HepG2 (cell line): ENCODE measurements around the gene SPRED2. TPM values are rescaled to one million over a fixed set of nuclear protein-coding genes. Genes with fewer than 3 reads are reported as not detected.

ENCODE experiments used
- ARID4A ChIP-seq: sonication (generic); formaldehyde crosslinking; IDR thresholded peaks from 2 replicates; pipeline ENCODE4 v1.5.0; 2020; ENCODE audit warnings: mild to moderate bottlenecking, missing genetic modification reagents, borderline replicate concordance
- CEBPG ChIP-seq: IDR thresholded peaks from 2 replicates; pipeline ENCODE4 v1.6.1; 2016
- ETV5 ChIP-seq: IDR thresholded peaks from 2 replicates; pipeline ENCODE4 v1.6.1; 2018; ENCODE audit warnings: missing biosample characterization, missing genetic modification reagents, inconsistent platforms, borderline replicate concordance
- KDM6A ChIP-seq: IDR thresholded peaks from 2 replicates; pipeline ENCODE4 v1.6.1; 2016; ENCODE audit warnings: low read depth
- MAZ ChIP-seq, 2 experiments: sonication (generic) in 1 of 2; formaldehyde crosslinking in 1 of 2; IDR thresholded peaks; 2 replicates each; pipeline versions ENCODE4 v1.5.0 to v1.6.1; 2012 to 2020; ENCODE audit warnings: low read depth in 2 of 2, mild to moderate bottlenecking in 2 of 2, borderline replicate concordance in 1 of 2, improper control_type of control experiment in 1 of 2, low read length in 1 of 2, missing genetic modification reagents in 1 of 2, moderate library complexity in 1 of 2
- NFIB ChIP-seq: sonication (generic); formaldehyde crosslinking; IDR thresholded peaks from 2 replicates; pipeline ENCODE4 v1.9.0; 2021; ENCODE audit warnings: missing genetic modification reagents, mild to moderate bottlenecking, borderline replicate concordance
- POGZ ChIP-seq: sonication (generic); formaldehyde crosslinking; IDR thresholded peaks from 2 replicates; pipeline ENCODE4 v1.4.0; 2020; ENCODE audit warnings: mild to moderate bottlenecking, missing genetic modification reagents
- RBFOX2 ChIP-seq: fragments of 200-400 bp; formaldehyde crosslinking; IDR thresholded peaks from 2 replicates; pipeline ENCODE4 v1.6.1; 2017; ENCODE audit warnings: low read depth, mild to moderate bottlenecking, low read length
- SMAD1 ChIP-seq: sonication (generic); formaldehyde crosslinking; IDR thresholded peaks from 2 replicates; pipeline ENCODE4 v1.4.0; 2020; ENCODE audit warnings: missing genetic modification reagents, low read depth, mild to moderate bottlenecking, borderline replicate concordance
- SNAPC4 ChIP-seq: sonication (generic); formaldehyde crosslinking; IDR thresholded peaks from 2 replicates; pipeline ENCODE4 v1.4.0; 2020; ENCODE audit warnings: mild to moderate bottlenecking, missing genetic modification reagents
- SYNCRIP ChIP-seq: fragments of 200-400 bp; formaldehyde crosslinking; IDR thresholded peaks from 2 replicates; pipeline ENCODE4 v1.6.1; 2018; ENCODE audit warnings: mild to moderate bottlenecking, low read depth, low read length; ENCODE audit not compliant: insufficient read depth
- ZBTB7B ChIP-seq: sonication (generic); formaldehyde crosslinking; IDR thresholded peaks from 2 replicates; pipeline ENCODE4 v1.4.0; 2020; ENCODE audit warnings: missing genetic modification reagents
- ZNF331 ChIP-seq: sonication (generic); formaldehyde crosslinking; IDR thresholded peaks from 2 replicates; pipeline ENCODE4 v1.4.0; 2020; ENCODE audit warnings: missing genetic modification reagents
- ZNF337 ChIP-seq: sonication (generic); formaldehyde crosslinking; IDR thresholded peaks from 2 replicates; pipeline ENCODE4 v1.5.1; 2020; ENCODE audit warnings: missing genetic modification reagents, low read depth, mild to moderate bottlenecking, borderline replicate concordance
- ZNF572 ChIP-seq: sonication (generic); formaldehyde crosslinking; IDR thresholded peaks from 2 replicates; pipeline ENCODE4 v1.5.1; 2020; ENCODE audit warnings: mild to moderate bottlenecking, missing genetic modification reagents
- ZNF605 ChIP-seq: sonication (generic); formaldehyde crosslinking; IDR thresholded peaks from 2 replicates; pipeline ENCODE4 v1.8.0; 2022; ENCODE audit warnings: mild to moderate bottlenecking, missing genetic modification reagents
- ZNF737 ChIP-seq: sonication (generic); formaldehyde crosslinking; IDR thresholded peaks from 2 replicates; pipeline ENCODE4 v1.5.0; 2020; ENCODE audit warnings: missing genetic modification reagents, mild to moderate bottlenecking, borderline replicate concordance
- polyA plus RNA-seq, 8 experiments: library from polyadenylated mRNA; depleted of rRNA in 3 of 8; stranded (reverse) in 7 of 8; unstranded in 1 of 8; fragments of >200 nt; fragmentation: Illumina TruSeq in 4 of 8; extraction: Trizol in 4 of 8; gene quantifications; 2 replicates each; pipeline versions ENCODE4 v1.2.1 to v1.2.3, GENCODE V29; 2011 to 2016; ENCODE audit warnings: low read depth in 4 of 8, missing spikeins in 1 of 8, mixed read lengths in 1 of 8; ENCODE audit not compliant: insufficient read depth in 1 of 8
- total RNA-seq, 5 experiments: library from RNA; depleted of rRNA; stranded (reverse); fragments of >200 nt; fragmentation: Illumina TruSeq; extraction: Trizol; gene quantifications; 2 replicates each; pipeline ENCODE4 v1.2.3, GENCODE V29; 2016; ENCODE audit warnings: low read depth in 1 of 5
- TF ChIP-seq, protein P1 (sequence below): sonication (generic); formaldehyde crosslinking; IDR thresholded peaks from 2 replicates; pipeline ENCODE4 v1.4.0; 2020; ENCODE audit warnings: missing genetic modification reagents
- TF ChIP-seq, protein P2 (sequence below): sonication (generic); formaldehyde crosslinking; IDR thresholded peaks from 2 replicates; pipeline ENCODE4 v1.4.0; 2020; ENCODE audit warnings: missing genetic modification reagents, low read depth, mild to moderate bottlenecking, borderline replicate concordance

The SPRED2 gene
- total and polyA plus RNA-seq, 2 of the 13 experiments (the other 11 are each of a cell fraction or from before 2014, with no cell fraction given), result 13.0 to 37.0 TPM

- TF ChIP-seq ZNF331, result 0 out of 2 replicates have a peak, but pooled peaks have one; percentile 24
- TF ChIP-seq SNAPC4 (CRISPR knock-in tag), result no peak
- TF ChIP-seq ARID4A (CRISPR knock-in tag), result no peak
- no peak for TF ChIP-seq ZNF605 (CRISPR knock-in tag)
- no peak for TF ChIP-seq ZBTB7B (CRISPR knock-in tag)
- no peak for TF ChIP-seq ZNF572 (CRISPR knock-in tag)
- TF ChIP-seq MAZ (IDR thresholded peaks at IDR 0.05; ENCODE audit: borderline replicate concordance, low read depth, low read length), result no peak
- TF ChIP-seq MAZ (CRISPR knock-in tag; IDR thresholded peaks at IDR 0.05; ENCODE audit: low read depth), result no peak
- TF ChIP-seq KDM6A (CRISPR knock-in tag), result no peak; the same call in 1 of the 2 replicates
- TF ChIP-seq CEBPG (CRISPR knock-in tag), result no peak
- TF ChIP-seq, protein P1, sequence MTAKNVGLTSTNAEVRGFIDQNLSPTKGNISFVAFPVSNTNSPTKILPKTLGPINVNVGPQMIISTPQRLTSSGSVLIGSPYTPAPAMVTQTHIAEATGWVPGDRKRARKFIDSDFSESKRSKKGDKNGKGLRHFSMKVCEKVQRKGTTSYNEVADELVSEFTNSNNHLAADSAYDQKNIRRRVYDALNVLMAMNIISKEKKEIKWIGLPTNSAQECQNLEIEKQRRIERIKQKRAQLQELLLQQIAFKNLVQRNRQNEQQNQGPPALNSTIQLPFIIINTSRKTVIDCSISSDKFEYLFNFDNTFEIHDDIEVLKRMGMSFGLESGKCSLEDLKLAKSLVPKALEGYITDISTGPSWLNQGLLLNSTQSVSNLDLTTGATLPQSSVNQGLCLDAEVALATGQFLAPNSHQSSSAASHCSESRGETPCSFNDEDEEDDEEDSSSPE (CRISPR knock-in tag), result no peak
- no peak for TF ChIP-seq SYNCRIP
- no peak for TF ChIP-seq SMAD1
- TF ChIP-seq, protein P2, sequence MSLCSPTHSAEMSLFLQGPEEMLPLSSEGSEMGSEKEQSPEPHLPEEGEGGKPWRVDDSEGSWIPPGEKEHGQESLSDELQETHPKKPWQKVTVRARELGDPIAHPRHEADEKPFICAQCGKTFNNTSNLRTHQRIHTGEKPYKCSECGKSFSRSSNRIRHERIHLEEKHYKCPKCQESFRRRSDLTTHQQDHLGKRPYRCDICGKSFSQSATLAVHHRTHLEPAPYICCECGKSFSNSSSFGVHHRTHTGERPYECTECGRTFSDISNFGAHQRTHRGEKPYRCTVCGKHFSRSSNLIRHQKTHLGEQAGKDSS (CRISPR knock-in tag), result no peak
- peak; percentile 70; the same call in 1 of the 2 replicates for TF ChIP-seq ETV5 (CRISPR knock-in tag)
- no peak for TF ChIP-seq ZNF337 (CRISPR knock-in tag)
- TF ChIP-seq NFIB (CRISPR knock-in tag), result no peak
- TF ChIP-seq RBFOX2, result no peak
- TF ChIP-seq POGZ (CRISPR knock-in tag), result peak; percentile 77
- no peak for TF ChIP-seq ZNF737
These were observed 52.7 kb downstream of the SPRED2 start (continued) for GRCh38 chr2:65379721-65380171.
